Hematopoietic multipotent progenitor cell treated with erythropoietin and hydrocortisone succinate and interleukin-3 and kit ligand, for 4 days (in vitro differentiated cells): ENCODE data around the gene ASPHD1.
"Not testable (repeated sequence)": the region's sequence is repeated elsewhere in the genome, so short reads cannot be mapped to it uniquely, and the experiment has no call there.

ENCODE experiments used
- DNase-seq: peaks from one replicate; pipeline ENCODE4 v3.0.0-alpha.2; 2015

Gene ASPHD1

DNA sequence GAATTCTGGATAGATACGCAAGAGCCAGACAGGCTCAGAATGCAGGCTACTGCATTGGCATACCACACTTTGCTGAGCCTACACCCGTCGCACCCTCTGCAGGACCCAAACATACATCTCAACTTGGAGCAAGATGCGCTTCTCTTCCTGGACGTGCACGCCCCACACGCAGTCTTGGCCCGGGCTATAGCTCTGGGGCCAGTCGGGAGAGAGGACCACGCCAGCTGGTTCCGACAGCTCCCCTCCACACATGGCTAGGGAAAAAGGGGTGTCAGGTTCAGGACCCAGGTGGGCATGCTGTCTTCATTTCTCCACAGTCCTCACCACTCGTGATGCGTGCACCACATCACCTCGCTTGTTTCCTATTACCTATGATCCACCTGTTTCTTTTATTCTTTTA, 22.1 kb upstream of the ASPHD1 start:
- no peak for DNase-seq

DNA sequence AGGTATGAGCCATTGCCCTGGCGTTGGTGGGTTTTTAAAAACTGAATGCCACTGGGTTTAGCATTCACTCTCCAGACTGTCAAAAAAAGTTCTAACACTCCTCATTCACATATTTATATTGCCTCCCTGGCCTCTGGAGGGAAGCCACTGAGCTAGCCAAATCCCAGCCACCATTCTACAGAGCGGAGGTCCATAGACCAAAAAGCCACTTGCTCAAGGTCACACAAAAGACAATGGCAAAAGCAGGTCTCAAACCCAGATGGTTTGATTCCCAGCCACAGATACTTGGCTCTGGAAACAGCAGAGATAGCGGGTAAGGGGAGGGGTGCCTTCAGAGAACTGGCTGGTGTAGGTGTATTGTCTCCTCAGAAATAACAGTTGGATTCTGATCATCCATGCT, 19.2 kb upstream of the ASPHD1 start:
- DNase-seq, result no peak

DNA sequence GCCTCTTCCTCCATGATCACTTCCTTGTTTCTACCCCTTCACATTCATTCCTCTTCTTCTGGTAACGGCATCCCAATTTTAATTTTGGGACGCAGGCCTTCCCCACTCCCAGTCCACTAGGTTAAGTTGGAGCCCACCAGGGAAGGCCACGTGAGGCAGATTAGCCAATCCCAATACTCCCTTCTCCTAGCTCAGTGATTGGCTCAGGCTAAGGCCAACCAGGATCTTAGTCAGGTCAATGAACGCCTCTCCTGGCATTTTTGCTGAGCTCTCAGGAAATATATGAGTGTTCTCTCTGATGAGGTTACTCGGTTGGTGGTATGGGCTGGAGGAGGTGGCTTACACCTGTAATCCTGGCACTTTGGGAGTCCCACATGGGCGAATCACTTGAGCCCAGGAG, 16.3 kb upstream of the ASPHD1 start:
- no peak for DNase-seq

DNA sequence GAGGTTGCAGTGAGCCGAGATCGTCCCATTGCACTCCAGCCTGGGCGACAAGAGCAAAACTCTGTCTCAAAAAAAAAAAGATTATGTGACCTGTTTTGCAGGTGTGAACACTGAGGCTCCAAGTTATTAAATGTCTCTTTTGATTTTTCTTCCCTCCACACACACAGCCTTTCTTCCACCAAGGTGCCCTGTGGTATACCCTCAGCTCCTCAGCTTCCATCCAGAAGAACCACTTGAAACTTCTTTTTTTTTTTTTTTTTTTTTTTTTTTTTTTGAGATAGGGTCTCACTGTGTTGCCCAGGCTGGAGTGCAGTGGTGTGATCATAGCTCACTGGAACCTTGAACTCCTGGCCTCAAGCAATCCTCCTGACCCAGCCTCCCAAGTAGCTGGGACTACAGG, 10.9 kb upstream of the ASPHD1 start:
- not testable (repeated sequence) for DNase-seq

DNA sequence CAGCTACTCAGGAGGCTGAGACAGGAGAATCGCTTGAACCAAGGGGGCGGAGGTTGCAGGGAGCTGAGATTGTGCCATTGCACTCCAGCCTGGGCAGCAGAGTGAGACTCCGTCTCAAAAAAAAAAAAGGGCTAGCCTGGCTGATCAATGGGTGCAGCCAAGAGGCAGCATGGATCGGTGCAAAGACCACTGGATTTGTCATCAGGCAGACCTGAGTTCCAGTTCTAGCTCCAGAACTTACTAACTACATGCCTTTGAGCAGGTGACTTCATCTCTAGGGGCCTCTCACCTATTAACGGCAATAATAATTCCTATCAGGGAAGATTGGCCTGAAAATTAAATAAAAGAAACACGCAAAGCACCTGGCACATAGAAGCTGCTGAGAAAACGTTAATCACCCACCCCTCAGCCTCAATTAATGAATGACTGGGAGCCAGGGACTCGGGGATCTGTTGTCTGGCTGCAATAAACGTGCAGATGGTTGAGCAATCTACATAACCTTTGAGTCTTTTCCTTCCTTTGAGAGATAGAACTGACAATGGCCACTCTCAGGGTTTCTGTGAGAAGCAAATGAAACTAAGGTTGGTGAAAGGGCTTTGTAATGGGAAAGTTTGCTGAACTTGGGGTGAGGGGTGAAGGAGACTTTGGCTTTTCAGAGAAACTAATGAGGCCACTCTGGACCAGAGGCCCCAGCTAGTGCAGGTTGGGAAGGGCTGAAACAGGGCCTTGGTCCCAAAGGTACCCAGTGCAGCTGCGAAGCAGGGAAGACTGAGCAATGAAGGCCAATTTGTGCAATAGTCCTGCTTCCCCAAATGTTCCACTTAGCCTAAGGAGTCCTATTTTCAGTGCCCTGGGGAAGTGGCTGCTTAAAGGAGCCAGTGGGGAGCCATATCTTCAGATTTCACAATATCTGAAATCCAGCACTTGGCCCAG, 8.5 kb upstream of the ASPHD1 start:
- DNase-seq, result no peak

DNA sequence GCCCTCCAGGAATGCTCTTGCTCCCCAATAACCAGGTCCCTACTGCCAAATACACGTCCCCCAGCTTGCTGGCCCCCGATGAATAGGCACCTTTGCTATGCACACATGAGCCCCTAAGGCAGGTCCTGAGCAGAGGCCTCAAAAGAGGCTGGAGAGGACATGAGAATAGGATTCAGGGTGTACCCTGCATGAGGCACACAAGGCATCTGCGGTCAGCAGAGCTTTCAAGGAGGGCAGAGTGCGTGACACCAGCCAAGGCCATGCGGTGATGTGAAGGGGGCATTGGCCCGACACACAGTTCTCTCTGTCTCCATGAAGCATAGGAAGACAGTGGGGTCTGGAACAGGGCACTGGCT, 7.9 kb upstream of the ASPHD1 start:
- DNase-seq, result no peak

DNA sequence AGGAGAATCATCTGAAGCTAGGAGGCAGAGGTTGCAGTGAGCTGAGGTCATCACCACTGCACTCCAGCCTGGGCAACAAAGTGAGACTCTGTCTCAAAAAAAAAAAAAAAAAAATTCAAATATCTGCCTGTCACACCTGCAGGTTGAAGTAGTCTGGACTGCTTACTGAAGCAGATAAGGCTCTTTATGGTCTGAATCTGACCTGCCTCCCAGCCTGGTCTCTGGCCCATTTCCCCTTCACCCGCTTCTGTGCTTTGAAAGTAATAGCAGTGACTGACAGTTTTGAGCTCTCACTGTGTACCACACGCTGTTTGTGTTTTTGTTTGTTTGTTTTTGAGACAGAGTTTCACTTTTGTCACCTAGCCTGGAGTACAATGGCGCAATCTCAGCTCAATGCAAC, 6.7 kb upstream of the ASPHD1 start:
- peak; percentile 39 for DNase-seq

DNA sequence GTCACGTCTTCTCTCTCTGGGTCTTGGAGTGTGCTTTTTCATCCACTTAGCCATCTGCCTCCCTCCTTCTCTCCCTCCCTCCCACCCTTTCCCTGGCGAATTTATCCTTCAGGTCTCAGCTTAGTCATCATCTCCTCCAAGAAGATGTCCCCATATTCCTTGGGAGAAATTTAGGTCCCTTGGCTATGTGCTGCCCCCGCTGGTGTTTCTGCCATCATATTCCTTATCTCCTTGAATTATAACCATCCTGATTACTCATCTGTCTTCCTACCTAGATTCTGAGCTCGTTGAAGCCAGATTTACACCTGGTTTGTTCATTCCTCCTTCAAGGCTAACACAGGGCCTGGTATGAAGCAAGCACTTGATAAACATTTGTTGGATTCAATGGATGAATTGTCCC, 5.9 kb upstream of the ASPHD1 start:
- no peak for DNase-seq

DNA sequence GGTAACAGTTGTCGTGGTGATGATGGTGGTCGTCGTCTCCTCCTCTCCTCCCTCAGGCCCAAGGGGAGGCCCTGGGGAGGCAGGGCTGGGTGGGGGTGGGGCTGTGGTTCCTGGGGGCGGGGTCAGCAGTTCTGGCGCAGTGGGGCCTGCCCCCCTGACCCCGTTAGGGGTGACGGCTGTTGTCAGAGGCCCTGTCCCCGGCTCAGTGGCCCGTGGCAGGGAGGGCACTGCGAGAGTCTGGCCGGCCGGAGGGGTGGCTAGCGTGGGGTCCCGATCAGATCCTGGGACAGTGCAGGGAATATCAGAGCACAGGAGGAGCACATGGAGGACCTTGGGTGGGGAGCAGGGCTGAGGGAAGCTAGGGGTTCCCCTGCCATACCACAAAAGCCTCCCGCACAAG, 3.4 kb upstream of the ASPHD1 start:
- DNase-seq, result no peak

DNA sequence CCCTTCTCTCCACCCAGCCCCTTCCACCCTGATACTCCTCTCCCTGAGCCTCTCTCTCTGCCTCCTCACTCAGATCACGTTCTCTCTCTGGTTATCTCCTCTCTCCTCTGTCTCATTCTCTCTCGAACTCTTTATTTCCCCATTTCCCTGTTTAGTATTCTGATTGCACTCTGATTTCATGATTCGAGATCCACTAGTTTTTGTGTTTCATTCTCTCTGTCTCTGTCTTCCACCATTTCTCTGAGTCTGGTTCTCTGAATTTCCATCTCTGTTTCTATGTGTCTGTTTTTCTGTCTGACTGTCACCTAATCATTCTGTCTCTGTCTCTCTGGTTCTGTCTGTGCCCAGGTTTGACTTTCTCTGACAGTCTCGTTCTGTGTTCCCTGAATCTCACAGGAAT, 3.0 kb upstream of the ASPHD1 start:
- DNase-seq, result no peak

DNA sequence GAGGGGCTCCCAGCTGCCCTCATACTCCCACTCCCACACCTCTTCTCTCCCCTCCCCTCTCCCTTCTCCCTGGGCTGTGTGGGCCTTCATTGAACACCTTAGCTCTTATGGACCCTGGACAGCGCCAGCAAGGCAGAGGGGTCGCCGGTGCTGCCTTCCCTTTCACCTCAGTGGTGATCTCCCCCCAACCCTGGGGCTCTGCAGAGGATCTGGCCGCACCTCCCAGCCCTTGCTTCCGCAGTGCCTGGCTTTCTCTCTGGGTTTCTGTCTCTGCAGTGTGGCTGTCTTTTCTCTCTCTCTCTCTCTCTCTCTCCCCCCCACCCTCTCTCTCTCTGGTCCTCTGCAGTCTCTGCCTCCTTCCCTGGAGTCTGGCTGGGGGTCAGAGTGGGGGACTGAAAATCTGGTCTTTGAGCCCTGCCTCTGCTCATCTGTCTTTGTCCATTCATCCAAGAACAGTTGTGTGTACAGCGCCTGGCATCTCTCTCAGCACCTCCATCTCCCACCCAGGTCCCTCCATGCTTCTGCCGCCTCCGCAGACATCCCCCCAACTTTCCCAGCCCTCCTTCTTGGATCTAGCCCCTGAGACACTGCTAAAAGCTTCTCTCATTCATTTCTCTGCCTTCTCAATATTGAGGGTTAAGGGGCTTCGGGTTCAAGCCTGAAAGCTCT, 2.0 kb upstream of the ASPHD1 start:
- DNase-seq, result no peak

DNA sequence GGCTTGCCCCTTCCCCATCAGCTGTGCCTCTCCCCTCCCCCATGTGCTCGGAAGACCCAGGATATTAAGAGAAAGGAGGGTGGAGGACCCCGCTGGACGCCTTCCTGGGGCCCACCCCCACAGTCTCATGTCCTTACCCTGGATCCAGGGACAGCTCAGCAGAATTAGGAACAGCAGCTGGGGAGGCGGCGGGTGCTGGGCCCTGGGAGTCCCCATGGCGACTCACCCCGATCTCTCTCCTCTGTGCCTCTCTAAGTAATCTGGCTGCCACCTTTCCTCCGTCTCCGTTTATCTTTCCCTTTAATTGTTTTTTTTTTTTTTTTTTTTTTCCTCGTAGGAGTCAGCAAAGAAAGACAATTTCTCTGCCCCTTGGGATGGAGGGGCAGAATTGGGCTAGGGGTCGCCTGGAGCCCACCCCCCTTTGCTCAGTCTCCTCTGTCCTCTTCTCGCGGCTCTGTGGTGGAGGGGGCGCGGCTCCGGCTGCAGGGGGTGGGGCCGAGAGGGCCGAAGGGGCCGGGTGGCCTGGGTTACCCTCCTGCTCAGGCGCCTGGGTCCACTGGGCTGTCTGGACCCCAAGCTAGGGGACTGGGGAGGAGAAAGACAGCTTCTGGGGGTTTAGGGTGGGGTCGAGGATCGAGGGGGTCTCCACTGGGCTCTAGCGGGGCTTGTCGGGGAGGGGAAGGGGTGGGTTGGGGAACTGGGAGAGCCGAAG, 1.3 kb upstream of the ASPHD1 start:
- DNase-seq, result no peak

DNA sequence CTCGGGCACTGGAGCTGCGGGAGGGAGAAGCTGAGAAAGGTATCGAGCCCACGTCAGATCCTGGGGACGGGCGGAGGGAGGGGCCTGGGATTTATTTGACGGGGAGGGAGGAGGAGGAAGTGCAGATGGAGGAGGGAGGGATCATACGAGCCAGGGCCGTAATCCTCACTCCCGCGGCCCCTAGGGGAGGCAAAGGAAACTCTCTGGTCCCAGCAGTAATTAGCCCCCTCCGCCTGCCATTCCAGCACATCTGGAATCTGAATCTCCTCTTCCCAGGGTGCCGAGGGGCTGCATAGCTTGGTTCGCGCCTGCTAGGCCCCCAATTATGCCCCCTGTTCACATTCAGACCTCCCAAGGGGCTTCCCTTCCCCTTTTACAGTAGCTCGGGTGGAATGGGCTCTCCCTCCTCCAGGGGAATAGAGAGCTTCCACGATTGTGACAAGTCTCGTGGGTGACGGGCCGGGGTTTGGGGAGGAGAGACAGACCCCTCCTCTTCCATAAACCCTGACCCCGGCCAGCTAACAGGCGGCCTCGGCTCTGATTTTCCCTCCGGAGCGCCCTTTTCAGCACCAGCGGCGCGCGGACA, 679 bp upstream of the ASPHD1 start, which contains the start of gene SEZ6L2:
Gene SEZ6L2 (minus strand): TSS at position 35 of the 586 bp plus-strand sequence. CDS start 531 bp downstream, outside the sequence.
- peak; percentile 79 for DNase-seq

DNA sequence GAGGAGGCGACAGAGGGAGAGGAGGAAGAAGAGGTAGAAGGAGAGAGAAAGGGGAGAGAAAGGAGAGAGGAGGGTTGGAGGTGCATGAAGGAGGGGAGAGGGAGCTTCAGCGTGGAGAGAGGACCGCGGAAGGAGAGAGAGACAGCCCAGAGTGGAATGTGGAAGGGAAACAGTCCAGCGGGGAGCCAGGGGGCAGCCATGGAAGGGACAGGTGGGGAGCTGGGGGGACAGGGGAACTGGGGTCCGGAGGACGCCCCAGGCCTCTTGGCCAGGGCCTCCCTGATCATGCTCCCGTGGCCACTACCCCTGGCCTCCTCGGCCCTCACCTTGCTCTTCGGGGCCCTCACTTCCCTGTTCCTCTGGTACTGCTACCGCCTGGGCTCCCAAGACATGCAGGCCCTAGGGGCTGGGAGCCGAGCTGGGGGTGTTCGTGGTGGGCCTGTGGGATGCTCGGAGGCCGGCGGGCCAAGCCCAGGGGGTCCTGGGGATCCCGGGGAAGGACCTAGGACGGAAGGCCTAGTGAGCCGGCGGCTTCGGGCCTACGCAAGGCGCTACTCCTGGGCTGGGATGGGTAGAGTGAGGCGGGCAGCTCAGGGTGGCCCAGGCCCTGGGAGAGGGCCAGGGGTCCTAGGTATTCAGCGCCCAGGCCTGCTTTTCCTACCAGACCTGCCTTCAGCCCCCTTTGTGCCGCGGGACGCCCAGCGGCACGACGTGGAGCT, 759 bp downstream of the ASPHD1 start:
- no peak for DNase-seq

DNA sequence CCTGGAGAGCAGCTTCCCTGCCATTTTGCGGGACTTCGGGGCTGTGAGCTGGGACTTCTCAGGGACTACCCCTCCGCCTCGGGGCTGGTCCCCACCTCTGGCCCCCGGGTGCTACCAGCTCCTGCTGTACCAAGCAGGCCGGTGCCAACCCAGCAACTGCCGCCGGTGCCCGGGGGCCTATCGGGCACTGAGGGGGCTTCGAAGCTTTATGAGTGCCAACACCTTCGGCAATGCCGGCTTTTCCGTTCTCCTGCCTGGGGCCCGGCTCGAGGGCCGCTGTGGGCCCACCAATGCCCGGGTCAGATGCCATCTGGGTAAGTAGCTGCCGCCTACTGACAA, 1.3 kb downstream of the ASPHD1 start:
- no peak for DNase-seq

DNA sequence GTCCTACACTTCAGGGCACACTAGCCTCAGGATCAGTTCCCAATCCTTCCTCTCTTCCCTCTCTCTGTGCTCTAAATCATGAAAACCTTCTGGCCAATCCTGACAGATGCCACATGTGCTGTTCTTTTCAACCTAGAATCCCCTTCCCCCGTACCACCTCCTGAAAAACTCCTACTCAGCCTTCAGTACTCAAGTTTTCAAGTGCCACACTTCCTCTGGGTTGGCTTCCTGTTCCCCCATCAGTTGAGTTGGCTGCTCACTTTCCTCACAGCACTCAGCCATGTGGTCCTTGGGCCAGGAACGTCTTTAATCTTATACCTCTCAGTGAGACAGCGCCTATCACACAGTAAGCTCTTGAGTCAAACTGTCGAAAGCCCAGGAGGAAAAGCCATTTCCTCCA, 3.3 kb downstream of the ASPHD1 start:
- no peak for DNase-seq

DNA sequence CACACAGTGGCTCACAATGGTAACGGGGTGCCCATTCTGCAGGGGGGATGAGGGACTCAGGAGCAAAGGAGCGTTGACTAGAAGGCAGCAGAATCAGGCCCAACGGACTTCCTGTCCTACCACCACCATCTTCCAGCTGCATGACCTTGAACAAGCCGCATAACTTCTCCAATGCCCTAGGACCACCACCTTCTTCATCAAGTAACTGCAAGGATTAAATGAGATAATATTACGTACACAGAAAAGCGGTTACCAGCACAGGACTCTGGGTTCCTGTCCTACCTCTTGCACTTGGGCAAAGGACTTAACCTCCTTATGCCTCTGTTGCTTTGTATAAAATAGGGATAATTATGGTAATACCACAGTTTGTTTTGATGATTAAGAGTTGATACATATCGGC, 4.7 kb downstream of the ASPHD1 start:
- no peak for DNase-seq

DNA sequence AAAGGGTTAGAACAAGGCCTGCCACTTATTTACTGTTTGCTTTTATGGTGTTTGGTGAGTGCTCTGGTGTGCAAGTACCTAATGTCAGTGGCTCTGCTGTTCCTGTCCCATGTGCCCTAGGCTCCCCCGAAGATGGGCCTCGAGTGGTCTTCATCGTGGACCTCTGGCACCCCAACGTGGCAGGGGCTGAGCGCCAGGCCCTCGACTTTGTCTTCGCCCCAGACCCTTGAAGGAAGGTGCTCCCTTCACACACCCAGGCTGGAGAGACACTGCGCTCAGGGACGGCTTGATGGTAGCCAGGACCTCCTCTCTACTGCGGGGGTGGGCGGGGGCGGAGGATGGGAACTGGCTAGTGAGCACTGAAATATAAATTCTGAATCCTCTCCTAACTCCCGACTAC, 5.4 kb downstream of the ASPHD1 start:
- DNase-seq, result no peak

DNA sequence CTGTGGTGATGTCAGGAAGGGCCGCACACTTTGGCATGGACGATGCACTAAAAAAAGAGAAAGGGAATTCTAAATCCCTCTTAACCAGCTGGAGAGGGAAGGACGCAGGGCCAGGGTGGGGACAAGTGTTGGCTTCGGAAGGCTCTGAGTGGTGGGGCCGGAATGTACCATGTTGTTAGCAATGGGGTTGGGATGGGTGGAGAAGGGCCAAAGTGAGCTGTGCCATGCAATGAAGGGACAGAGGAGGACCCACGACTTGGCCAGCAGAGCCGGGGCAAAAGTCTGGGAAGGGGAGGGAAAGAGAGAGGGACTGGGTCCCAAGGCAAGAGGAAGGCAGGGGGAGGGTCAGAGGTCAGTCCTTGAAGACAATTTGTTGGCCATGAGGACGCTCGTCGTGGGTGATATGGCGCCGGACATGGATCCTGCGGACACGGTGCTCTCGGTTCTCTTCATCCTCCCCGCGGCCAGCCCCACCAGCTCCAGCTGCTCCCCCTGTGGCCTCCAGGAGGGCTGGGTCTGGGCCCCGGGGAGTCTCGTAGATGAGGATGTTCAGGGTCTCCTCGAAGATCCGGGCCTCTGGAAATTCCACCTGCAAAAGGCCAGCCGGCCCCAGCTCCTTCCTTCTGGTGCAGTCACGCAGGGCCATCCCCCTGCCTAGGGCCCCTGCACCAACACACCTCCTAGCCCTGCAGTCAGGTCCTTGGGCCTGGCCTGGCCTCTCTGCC, 6.4 kb downstream of the ASPHD1 start:
- no peak for DNase-seq

DNA sequence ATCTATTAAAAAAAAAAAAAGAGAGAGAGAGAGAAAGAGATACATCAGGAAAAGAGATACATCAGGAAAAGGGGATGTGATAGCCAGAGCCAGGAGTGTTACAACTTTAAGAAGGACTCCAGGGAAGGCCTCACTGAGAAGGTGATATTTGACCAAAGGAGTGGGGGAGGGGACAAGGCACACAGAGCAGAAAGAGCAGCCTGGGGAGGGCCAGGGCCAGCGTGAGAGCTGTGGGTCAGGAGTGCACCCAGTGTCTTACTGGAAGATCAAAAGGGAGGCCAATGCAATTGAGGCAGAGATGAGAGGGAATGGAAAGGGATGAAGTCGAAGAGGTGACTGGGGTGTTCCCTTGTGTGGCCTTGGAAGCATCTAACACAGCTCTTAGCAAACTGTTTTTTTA, 7.7 kb downstream of the ASPHD1 start:
- DNase-seq, result no peak

DNA sequence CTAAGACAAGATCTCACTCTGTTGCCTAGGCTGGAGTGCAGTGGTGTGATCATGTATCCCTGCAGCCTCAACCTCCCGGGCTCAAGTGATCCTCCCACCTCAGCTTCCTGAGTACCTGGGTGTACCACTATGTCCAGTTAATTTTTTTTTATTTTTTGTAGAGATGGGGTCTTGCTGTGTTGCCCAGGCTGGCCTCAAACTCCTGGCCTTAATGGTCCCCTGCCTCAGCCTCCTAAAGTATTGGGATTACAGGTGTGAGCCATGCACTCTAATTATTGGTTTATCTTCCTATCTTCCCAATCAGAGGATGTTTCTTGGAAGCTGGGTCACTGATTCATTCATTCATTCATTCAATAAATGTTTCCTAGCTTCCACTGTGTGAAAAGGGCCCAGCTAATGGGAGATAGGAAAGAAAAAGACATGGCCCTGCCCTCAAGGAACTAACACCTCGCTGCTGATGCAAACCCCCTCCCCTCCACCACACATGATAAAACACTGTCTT, 8.5 kb downstream of the ASPHD1 start:
- no peak for DNase-seq

DNA sequence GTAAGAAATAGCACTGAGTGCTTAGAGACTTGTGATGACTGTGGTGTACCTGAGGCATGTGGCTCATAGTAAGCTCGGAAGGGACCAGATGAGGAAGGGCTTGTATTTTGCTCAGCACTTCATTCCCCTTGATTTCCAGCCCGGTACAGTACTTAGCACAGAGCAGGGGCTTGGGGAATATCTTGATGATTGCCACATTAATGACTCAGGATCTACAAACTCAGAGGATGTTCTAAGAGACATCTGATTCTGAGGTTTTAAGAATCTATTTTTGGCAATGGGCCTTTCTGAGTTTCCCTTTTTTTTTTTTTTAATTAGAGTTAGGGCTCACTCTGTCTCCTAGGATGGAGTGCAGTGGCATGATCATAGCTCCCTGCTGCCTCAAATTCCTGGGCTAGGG, 9.1 kb downstream of the ASPHD1 start:
- DNase-seq, result peak; percentile 42
